IPS-15b (cell line): ENCODE data around the gene OR1K1.
"Not testable (repeated sequence)": the region's sequence is repeated elsewhere in the genome, so short reads cannot be mapped to it uniquely, and the experiment has no call there.

Source experiments
- H3K27me3 ChIP-seq: one replicate; pipeline ENCODE4 v1.6.1; 2013; ENCODE audit warnings: low read length; ENCODE audit not compliant: control insufficient read depth, insufficient read depth
- H3K36me3 ChIP-seq: one replicate; pipeline ENCODE4 v1.6.1; 2013; ENCODE audit warnings: low read length; ENCODE audit not compliant: control insufficient read depth, insufficient read depth
- H3K4me1 ChIP-seq: one replicate; pipeline ENCODE4 v1.6.1; 2013; ENCODE audit warnings: mild to moderate bottlenecking, low read length; ENCODE audit not compliant: control insufficient read depth, insufficient read depth
- H3K4me3 ChIP-seq: one replicate; pipeline ENCODE4 v1.5.1; 2013; ENCODE audit warnings: low read depth, low read length
- H3K9ac ChIP-seq: one replicate; pipeline ENCODE4 v1.6.1; 2013; ENCODE audit warnings: low read depth, mild to moderate bottlenecking, low read length
- H3K9me3 ChIP-seq: one replicate; pipeline ENCODE4 v1.6.1; 2013; ENCODE audit warnings: mild to moderate bottlenecking, low read length; ENCODE audit not compliant: control insufficient read depth, insufficient read depth

The OR1K1 gene

GRCh38 chr9:122789256-122790046 lies 10.5 kb upstream of the OR1K1 start:
- Histone ChIP-seq H3K27me3 (no peaks in the 10 kb centered on the region), H3K9me3 (no peaks in the 10 kb centered on the region), H3K4me3 (no peak overlapping the region)

GRCh38 chr9:122791872-122792669 lies 7.9 kb upstream of the OR1K1 start:
- Histone ChIP-seq H3K9ac (no peak overlapping the region), H3K4me3 (no peak overlapping the region), H3K9me3 (no peaks in the 10 kb centered on the region), H3K27me3 (no peaks in the 10 kb centered on the region), H3K4me1 (no peaks in the 10 kb centered on the region), H3K36me3 (no peaks in the 10 kb centered on the region)

More at GRCh38 chr9:122789256-122790046, 10.5 kb upstream of the OR1K1 start:
- Histone ChIP-seq H3K9ac (no peak overlapping the region), H3K36me3 (no peaks in the 10 kb centered on the region), H3K4me1 (no peaks in the 10 kb centered on the region)

- H3K9me3 ChIP-seq = no peaks in the 10 kb centered on the region
These were observed 2.4 kb upstream of the OR1K1 start for GRCh38 chr9:122797316-122798063.

GRCh38 chr9:122806661-122807060 lies 6.7 kb downstream of the OR1K1 start:
- no peak overlapping the region for H3K9ac ChIP-seq
- no peaks in the 10 kb centered on the region for H3K27me3 ChIP-seq
- peaks cover 7% of the 10 kb centered on the region for H3K9me3 ChIP-seq
- no peaks in the 10 kb centered on the region for H3K36me3 ChIP-seq
- H3K4me1 ChIP-seq = no peaks in the 10 kb centered on the region
- no peak overlapping the region for H3K4me3 ChIP-seq

More at GRCh38 chr9:122797316-122798063, 2.4 kb upstream of the OR1K1 start:
- no peak overlapping the region for H3K4me3 ChIP-seq
- H3K27me3 ChIP-seq = no peaks in the 10 kb centered on the region
- H3K9ac ChIP-seq = no peak overlapping the region
- H3K36me3 ChIP-seq = no peaks in the 10 kb centered on the region
- H3K4me1 ChIP-seq = no peaks in the 10 kb centered on the region

- Histone ChIP-seq H3K4me1 (no peaks in the 10 kb centered on the region), H3K9ac (no peak overlapping the region), H3K27me3 (no peaks in the 10 kb centered on the region), H3K36me3 (no peaks in the 10 kb centered on the region), H3K4me3 (no peak overlapping the region), H3K9me3 (peaks cover 7% of the 10 kb centered on the region)
These were observed 7.5 kb downstream of the OR1K1 start for GRCh38 chr9:122807271-122807900.

GRCh38 chr9:122808141-122808540 lies 8.2 kb downstream of the OR1K1 start:
- Histone ChIP-seq H3K4me3 (no peak overlapping the region), H3K36me3 (no peaks in the 10 kb centered on the region), H3K27me3 (no peaks in the 10 kb centered on the region), H3K9me3 (peaks cover 7% of the 10 kb centered on the region), H3K9ac (no peak overlapping the region), H3K4me1 (no peaks in the 10 kb centered on the region)

GRCh38 chr9:122809261-122809660 lies 9.3 kb downstream of the OR1K1 start:
- H3K9me3 ChIP-seq, H3K4me1 ChIP-seq: not testable (repeated sequence)

GRCh38 chr9:122810306-122810946 lies 10.5 kb downstream of the OR1K1 start:
- Histone ChIP-seq H3K9me3 (peaks cover 7% of the 10 kb centered on the region), H3K36me3 (no peaks in the 10 kb centered on the region), H3K27me3 (no peaks in the 10 kb centered on the region), H3K9ac (no peak overlapping the region), H3K4me3 (no peak overlapping the region), H3K4me1 (no peaks in the 10 kb centered on the region)

More at GRCh38 chr9:122809261-122809660, 9.3 kb downstream of the OR1K1 start:
- H3K27me3 ChIP-seq, H3K4me3 ChIP-seq, H3K9ac ChIP-seq, H3K36me3 ChIP-seq: not testable (repeated sequence)

GRCh38 chr9:122812736-122813135 lies 12.8 kb downstream of the OR1K1 start:
- Histone ChIP-seq H3K36me3 (no peaks in the 10 kb centered on the region), H3K4me3 (no peak overlapping the region), H3K9ac (no peak overlapping the region), H3K4me1 (no peaks in the 10 kb centered on the region), H3K9me3 (no peaks in the 10 kb centered on the region), H3K27me3 (no peaks in the 10 kb centered on the region)

GRCh38 chr9:122814545-122814944 lies 14.6 kb downstream of the OR1K1 start:
- Histone ChIP-seq H3K4me1 (no peaks in the 10 kb centered on the region), H3K4me3 (no peak overlapping the region), H3K9ac (no peak overlapping the region), H3K9me3 (no peaks in the 10 kb centered on the region), H3K27me3 (no peaks in the 10 kb centered on the region), H3K36me3 (no peaks in the 10 kb centered on the region)

- Histone ChIP-seq H3K4me3 (no peak overlapping the region), H3K36me3 (peaks cover 2% of the 10 kb centered on the region), H3K4me1 (no peaks in the 10 kb centered on the region), H3K27me3 (no peaks in the 10 kb centered on the region), H3K9me3 (no peaks in the 10 kb centered on the region), H3K9ac (no peak overlapping the region)
These were observed 15.6 kb downstream of the OR1K1 start for GRCh38 chr9:122815544-122815943.
